ENCODE results near the gene OSTN.

Gene OSTN

GRCh38 chr3:191255156-191255555 lies 56.1 kb downstream of the OSTN start (continued):
- TF ChIP-seq ZNF398 (tag by site-specific recombination; IDR thresholded peaks at IDR 0.05) (no peak), FEZF1 (tag by site-specific recombination; IDR thresholded peaks at IDR 0.05) (peak; percentile 30; the same call in 1 of the 2 replicates), ZNF473 (tag by site-specific recombination; IDR thresholded peaks at IDR 0.05) (no peak), ZNF302 (tag by site-specific recombination; IDR thresholded peaks at IDR 0.05; ENCODE audit: low read depth) (no peak), SP2 (tag by site-specific recombination; IDR thresholded peaks at IDR 0.05) (no peak), ZBTB26 (tag by site-specific recombination; optimal IDR thresholded peaks at IDR 0.05) (no peak), GLI4 (tag by site-specific recombination; IDR thresholded peaks at IDR 0.05) (no peak), GFI1B (tag by site-specific recombination; IDR thresholded peaks at IDR 0.05) (no peak), ZNF37A (tag by site-specific recombination; IDR thresholded peaks at IDR 0.05) (no peak), ZNF211 (tag by site-specific recombination; IDR thresholded peaks at IDR 0.05; ENCODE audit: low read depth) (no peak), ZNF10 (tag by site-specific recombination; IDR thresholded peaks at IDR 0.05) (no peak), ZNF146 (tag by site-specific recombination; IDR thresholded peaks at IDR 0.05) (no peak)

GRCh38 chr3:191256405-191256804 lies 57.4 kb downstream of the OSTN start:
- H3K4me1 ChIP-seq (ENCODE audit: control insufficient read depth, insufficient read depth, low read length), result peaks cover 6% of the 10 kb centered on the region
- POLR2A ChIA-PET, result no interaction called here
- TF ChIP-seq ZBTB26 (tag by site-specific recombination; optimal IDR thresholded peaks at IDR 0.05), result no peak
- TF ChIP-seq ZBTB21 (tag by site-specific recombination; IDR thresholded peaks at IDR 0.05), result no peak
- no peak for TF ChIP-seq PBX3 (CRISPR knock-in tag; IDR thresholded peaks at IDR 0.05)

GRCh38 chr3:191257286-191257685 lies 58.2 kb downstream of the OSTN start:
- ChIA-PET POLR2A (no interaction called here), CTCF (no interaction called here)
- no peaks in the 10 kb centered on the region for H3K9me3 ChIP-seq (ENCODE audit: control insufficient read depth, insufficient read depth, low read depth, low read length)
- H3K36me3 ChIP-seq (ENCODE audit: control insufficient read depth in 2 of 2, insufficient read depth in 1 of 2, low read length in 2 of 2), result no peaks in the 10 kb centered on the region
- H3K4me1 ChIP-seq (ENCODE audit: control insufficient read depth, insufficient read depth, low read length), result peaks cover 6% of the 10 kb centered on the region
- no peak overlapping the region for H3K27ac ChIP-seq (ENCODE audit: extremely low read depth, low read depth, low read length)
- H3K4me3 ChIP-seq (ENCODE audit: low read depth, low read length), result no peak overlapping the region
- no peak for TF ChIP-seq ZNF624 (tag by site-specific recombination; IDR thresholded peaks at IDR 0.05)
- no peak for TF ChIP-seq PATZ1 (tag by site-specific recombination; IDR thresholded peaks at IDR 0.05)
- no peak for TF ChIP-seq ZNF211 (tag by site-specific recombination; IDR thresholded peaks at IDR 0.05; ENCODE audit: low read depth)
- TF ChIP-seq ZNF843 (tag by site-specific recombination; IDR thresholded peaks at IDR 0.05), result no peak
- TF ChIP-seq ZNF24 (tag by site-specific recombination; IDR thresholded peaks at IDR 0.05), result no peak
- no peak for TF ChIP-seq ZFP3 (tag by site-specific recombination; IDR thresholded peaks at IDR 0.05; ENCODE audit: low read depth)
- no peak for TF ChIP-seq ZNF248 (tag by site-specific recombination; IDR thresholded peaks at IDR 0.05)
- TF ChIP-seq FEZF1 (tag by site-specific recombination; IDR thresholded peaks at IDR 0.05), result no peak
- TF ChIP-seq ZNF544 (tag by site-specific recombination; IDR thresholded peaks at IDR 0.05), result no peak
- no peak for TF ChIP-seq ZNF707 (tag by site-specific recombination; IDR thresholded peaks at IDR 0.05)
- no peak for TF ChIP-seq ZNF202 (tag by site-specific recombination; IDR thresholded peaks at IDR 0.05; ENCODE audit: borderline replicate concordance)
- TF ChIP-seq ZNF146 (tag by site-specific recombination; IDR thresholded peaks at IDR 0.05), result no peak

More at GRCh38 chr3:191256405-191256804, 57.4 kb downstream of the OSTN start:
- H3K36me3 ChIP-seq (ENCODE audit: control insufficient read depth in 2 of 2, insufficient read depth in 1 of 2, low read length in 2 of 2), result no peaks in the 10 kb centered on the region
- CTCF ChIA-PET, result interaction anchor here (0.5 kb wide), 1 partner anchor 380 kb away, joined by 4 read pairs; no protein-coding TSS in a partner anchor
- no peak overlapping the region for H3K4me3 ChIP-seq (ENCODE audit: low read depth, low read length)
- H3K27ac ChIP-seq (ENCODE audit: extremely low read depth, low read depth, low read length), result no peak overlapping the region
- H3K9me3 ChIP-seq (ENCODE audit: control insufficient read depth, insufficient read depth, low read depth, low read length), result no peaks in the 10 kb centered on the region
